Smooth muscle cell of the brain vasculature (primary cell): ENCODE measurements around the gene NCEH1.
"Not testable (repeated sequence)": the region's sequence is repeated elsewhere in the genome, so short reads cannot be mapped to it uniquely, and the experiment has no call there.

Source experiments
- DNase-seq: peaks from one replicate; pipeline ENCODE4 v3.0.0-alpha.2; 2012; ENCODE audit warnings: low read depth, low spot score

The NCEH1 gene

GRCh38 chr3:172707967-172708366 lies 2.9 kb downstream of the NCEH1 start:
- no peak for DNase-seq

- DNase-seq, result no peak
Observed at GRCh38 chr3:172707030-172707429, 3.8 kb downstream of the NCEH1 start.

DNA sequence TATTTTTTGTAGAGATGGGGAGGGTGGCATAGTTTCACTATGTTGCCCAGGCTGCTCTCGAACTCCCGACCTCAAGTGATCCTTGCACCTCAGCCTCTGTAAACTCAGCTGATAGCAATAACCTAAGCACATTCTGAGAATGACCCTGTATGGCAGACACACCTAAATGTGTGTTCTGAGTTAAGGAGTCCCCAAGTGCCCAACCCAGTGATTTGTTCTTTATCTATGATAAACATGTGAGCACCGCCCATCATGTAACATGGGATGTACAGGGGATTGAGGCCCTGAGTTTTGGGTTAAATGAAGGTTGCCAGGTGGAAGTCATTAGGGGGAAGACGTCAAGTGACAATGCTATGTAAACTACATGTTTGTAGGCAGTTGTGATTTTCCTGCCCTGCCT lies 5.7 kb downstream of the NCEH1 start:
- no peak for DNase-seq

GRCh38 chr3:172704001-172704400 lies 6.9 kb downstream of the NCEH1 start:
- no peak for DNase-seq

GRCh38 chr3:172702731-172703130 lies 8.1 kb downstream of the NCEH1 start:
- not testable (repeated sequence) for DNase-seq

DNA sequence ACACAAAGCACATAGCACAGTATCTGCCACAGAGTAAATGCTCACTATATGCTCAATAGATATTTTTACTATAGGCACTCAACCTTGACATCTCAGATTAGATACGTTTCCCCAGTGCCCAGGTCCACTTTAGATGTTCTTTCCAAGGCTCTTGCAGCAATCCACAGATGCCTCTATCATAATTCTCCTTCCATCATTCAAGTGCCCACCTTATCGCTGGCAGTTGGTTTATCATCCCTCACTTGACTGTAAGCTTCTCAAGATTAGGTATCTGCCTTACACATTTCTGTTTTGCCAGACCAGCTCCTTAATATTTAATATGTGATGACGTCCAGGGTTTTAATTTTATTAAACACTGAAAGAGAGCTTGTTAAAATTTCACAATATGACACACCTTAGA lies 8.6 kb downstream of the NCEH1 start:
- no peak for DNase-seq

GRCh38 chr3:172701751-172702150 lies 9.1 kb downstream of the NCEH1 start:
- no peak for DNase-seq

DNA sequence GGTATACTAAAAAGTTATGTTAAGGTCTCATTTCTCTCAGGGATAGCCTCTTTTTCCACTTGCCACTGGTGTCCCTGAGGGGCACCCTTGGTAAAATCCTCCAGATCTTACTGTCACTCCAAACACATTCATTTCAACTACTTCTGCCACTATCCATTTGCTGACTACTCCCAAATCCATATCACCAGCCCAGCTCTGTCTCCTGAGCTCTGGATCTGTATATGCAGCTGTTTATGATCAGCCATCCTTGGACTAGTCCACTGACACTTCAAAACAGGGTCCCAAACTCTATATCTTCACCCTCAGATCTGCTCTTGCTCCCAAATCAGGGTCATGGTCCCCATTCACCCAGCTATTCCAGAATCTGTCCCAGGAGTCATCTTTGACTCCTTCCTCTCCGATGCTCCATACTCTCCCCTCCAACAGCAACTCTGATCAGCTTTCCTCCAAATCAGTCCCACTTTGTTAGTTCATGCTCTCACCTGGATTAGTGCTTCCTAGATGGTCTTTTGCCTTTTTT lies 9.9 kb downstream of the NCEH1 start:
- no peak for DNase-seq

DNA sequence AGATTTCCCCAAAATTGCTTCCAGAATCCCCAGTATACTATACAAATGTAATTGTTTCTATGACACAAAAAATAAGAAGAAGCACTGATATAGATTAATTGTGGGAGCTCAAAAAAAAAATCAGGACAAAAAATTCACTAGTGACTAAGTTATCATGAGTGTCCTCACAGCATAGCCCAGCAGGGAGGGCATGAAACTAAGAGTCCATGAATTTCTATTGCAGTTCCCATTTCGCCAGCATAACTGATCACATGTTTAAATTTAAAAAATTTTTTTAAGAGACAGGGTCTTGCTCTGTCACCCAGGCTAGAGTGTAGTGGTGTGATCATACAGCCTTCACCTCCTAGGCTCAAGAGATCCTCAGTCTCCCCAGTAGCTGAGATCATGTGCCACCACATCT lies 10.6 kb downstream of the NCEH1 start:
- no peak for DNase-seq

- no peak for DNase-seq
Observed at GRCh38 chr3:172699031-172699430, 11.8 kb downstream of the NCEH1 start.

- DNase-seq, result no peak
Observed at GRCh38 chr3:172698631-172699030, 12.2 kb downstream of the NCEH1 start.

GRCh38 chr3:172697558-172697957 lies 13.3 kb downstream of the NCEH1 start:
- DNase-seq, result no peak

GRCh38 chr3:172696357-172696756 lies 14.5 kb downstream of the NCEH1 start:
- DNase-seq, result no peak

GRCh38 chr3:172694573-172695246 lies 16.2 kb downstream of the NCEH1 start:
- DNase-seq, result no peak

DNA sequence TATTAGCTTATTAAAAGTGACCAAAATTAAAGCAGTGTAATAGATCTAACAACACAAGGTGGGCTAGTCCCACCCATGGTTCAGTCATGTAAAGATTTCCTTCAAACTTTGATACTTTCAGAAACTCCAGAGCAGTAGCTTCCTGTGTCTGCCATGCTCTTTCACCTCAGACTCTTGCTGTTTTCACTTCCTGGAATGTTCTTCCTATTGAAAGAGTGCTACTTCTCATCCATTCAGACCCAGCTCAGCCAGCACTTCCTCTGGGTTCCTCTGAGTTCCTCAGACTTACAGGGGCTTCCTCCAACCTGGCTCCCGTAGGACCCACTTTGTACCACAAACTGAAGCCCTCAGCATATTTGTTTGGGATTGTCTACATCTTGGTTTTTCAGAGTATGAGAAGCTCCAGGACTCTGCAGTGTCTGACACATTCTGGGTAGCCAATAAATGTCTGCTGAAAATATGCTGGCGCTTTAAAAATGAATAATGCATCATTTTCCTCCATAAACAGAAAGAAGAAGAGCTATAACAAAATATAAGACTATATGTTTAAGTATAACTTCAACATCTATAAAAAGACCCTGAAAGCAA lies 18.0 kb downstream of the NCEH1 start:
- DNase-seq, result no peak

GRCh38 chr3:172690936-172691335 lies 19.9 kb downstream of the NCEH1 start:
- DNase-seq, result no peak

- no peak for DNase-seq
Observed at GRCh38 chr3:172688588-172688987, 22.3 kb downstream of the NCEH1 start.

DNA sequence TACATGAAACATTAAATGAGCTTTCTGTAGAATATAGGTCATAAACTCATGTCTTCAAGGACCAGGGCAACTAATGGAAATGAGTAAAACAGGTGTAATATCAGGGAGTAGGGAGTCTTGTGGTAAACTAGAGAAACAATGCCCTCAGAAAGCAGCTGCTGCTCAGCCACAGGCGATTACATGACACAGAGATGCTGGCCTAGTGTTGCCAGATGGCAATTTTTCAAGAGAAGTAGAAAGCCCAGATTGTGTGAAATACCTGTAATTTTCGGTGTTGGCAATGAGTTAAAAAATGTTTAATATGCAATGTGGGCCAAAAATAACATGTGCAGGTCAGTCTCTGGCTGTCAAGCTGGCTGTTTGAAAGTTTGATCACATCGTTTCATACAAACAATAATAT lies 23.4 kb downstream of the NCEH1 start:
- DNase-seq, result no peak

- DNase-seq, result no peak
Observed at GRCh38 chr3:172685331-172686214, 25.3 kb downstream of the NCEH1 start.

DNA sequence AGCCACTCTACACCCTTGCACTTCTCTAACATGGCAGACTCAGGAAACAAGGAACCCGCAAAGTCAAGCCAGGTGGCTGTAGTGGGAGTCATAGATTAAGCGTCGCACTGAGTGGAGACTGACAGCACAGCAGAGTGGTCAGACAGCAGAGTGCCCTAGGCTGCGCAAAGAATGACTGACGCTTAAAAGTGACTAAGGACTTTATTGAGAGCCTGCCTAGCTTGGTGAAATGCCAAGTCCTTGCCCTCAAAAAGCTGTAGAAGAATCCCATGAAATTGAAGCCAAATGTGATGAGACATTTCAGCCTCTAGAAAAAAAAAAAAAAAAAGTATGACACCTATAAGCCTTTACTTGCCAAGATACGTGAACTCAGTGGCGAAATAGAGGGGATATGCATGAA lies 30.2 kb downstream of the NCEH1 start:
- no peak for DNase-seq

DNA sequence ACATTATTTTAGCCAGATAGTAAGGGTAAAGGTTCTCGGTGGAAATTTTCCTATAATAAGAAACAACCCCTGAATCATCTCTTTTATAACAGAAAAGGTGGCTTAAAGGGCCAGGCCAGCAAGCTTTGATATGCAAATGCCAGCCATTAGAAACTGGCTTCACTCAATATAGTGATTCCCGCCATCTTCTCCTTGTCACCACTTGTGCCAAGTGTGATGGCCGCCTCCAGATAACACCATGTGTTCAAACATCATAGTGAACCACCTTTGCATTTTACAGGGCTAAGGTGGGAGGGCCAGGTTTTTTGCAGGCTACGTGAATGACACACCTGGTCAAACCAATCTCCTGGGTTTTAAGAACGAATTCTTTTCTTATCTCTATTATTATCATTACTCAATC lies 31.3 kb downstream of the NCEH1 start:
- DNase-seq, result no peak

GRCh38 chr3:172678068-172678467 lies 32.8 kb downstream of the NCEH1 start:
- DNase-seq, result no peak
